T-helper 1 cell (primary cell): ENCODE data around the gene ATP5MG.
"Not testable (repeated sequence)": the region's sequence is repeated elsewhere in the genome, so short reads cannot be mapped to it uniquely, and the experiment has no call there.

Experiments
- DNase-seq, 5 donors: peaks; one replicate each; pipeline ENCODE4 v3.0.0-alpha.2; 2012 to 2020

Gene ATP5MG

DNA sequence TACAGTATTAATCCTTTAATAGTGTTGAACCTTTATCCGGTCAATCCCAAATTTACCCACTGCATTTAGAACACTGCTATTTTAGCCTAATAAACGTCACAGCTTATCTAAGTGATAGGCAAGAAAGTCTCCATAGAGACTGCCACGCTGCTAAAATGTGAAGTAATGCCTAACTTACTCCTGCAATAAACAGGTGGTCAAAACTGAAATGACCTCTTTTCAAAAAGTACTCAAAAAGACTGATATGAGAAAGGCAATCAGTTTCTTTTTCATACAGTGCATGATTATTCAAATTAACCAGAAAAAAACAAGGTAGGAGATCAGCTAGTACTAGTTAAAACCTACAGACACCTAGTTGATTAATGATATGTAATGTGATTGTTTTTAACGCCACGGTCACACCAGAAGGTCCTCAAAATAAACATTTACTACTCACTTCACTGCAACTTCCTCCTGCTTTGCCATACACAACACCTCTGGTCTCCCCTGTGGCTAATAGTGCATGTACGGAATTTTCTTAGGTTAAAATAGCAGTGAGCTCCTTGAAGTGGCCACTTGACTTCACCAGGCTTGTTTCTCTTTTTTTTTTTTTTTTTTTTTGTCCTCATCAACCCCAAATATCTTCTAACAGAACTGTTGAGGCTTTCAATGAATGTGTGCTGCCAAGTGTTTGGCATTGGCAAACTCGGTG, 8.8 kb downstream of the ATP5MG start:
- no peak for DNase-seq

DNA sequence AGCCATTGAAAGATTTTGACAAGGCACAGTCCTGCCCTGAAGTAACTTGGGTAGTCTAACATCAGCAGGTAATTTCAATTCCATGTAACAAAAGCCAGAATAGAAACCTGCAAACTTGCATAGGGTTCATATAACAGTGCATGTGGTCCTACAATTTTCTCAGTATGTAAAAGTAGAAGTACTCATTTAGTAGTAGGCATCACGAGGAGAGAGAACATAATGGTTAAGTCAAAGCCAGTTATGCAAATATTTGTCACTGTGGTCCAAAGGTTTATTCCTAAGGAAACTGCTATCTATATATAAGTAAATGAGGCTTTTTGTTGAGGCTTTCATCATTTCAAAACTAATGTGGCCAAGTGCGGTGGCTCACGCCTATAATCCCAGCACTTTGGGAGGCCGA, 10.1 kb downstream of the ATP5MG start:
- DNase-seq, result no peak

DNA sequence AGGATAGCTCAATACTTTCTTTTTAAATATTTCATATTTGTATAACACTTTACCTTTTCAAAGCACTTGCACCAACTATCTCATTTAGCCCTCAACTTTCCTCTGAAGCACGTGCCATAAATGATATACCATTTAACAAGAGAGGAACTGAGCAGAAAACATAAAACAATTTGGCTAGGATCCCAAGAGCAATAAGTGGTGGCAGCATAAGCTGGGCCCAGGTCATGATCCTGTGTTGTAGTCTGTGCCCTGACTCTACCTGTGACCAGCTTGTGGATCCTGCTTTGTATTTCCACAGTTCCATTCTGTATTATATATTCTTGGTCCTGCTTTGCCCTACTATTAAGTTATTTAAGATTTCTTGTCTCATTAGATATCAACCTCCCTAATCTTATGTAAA, 11.5 kb downstream of the ATP5MG start:
- no peak for DNase-seq

- peak in 1 of 5 donors; percentile 5 for DNase-seq
Measured at GRCh38 chr11:118415062-118415738, 13.8 kb downstream of the ATP5MG start.

DNA sequence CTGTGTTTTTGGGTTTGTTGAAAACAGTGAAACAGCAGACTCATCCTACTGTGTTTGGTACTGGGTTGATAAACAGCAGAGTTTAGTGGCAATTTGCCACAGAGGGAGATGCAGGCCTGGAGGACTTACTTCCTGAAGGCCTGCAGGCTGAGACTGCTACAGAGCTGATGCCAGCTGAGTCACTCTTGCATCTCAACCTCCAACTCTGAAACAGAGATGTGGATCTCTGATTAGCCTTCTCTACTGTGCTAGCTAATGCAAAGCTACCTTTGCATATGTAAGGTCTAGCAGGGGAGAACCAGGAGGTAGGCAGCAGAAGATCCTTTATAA, 14.3 kb downstream of the ATP5MG start:
- peak in 1 of 5 donors; percentile 75 for DNase-seq

DNA sequence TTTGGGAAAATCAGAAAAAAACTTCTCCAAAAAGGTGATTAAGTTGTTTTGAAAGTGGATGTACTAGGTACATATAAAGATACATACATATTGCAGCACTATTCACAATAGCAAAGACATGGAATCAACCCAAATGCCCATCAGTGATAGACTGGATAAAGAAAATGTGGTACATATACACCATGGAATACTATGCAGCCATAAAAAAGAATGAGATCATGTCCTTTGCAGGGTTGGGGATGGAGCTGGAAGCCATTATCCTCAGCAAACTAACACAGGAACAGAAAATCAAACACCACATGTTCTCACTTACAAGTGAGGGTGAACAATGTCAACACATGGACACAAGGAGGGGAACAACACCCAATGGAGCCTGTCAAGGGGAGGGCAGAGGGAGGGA, 15.5 kb downstream of the ATP5MG start:
- not testable (repeated sequence) for DNase-seq

DNA sequence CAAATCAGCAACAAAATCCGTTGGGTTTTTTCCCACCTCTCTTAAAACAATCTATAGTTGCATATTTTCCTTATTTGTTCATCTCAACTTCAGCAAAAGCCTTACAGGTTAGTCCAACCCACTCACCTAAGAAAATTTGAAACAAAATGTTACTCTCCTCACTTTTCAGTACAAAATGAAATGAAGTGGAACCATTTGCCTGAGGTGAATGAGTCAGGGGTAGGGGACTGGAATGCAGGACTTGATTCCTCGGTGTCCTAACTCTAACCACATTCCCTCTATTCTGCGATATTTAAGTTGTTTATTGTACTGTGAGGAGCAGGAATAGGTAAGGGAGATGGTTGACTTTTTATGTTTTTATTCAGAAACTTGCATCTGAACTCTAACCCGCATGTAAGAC, 16.4 kb downstream of the ATP5MG start:
- DNase-seq, result no peak

- DNase-seq, result no peak
Measured at GRCh38 chr11:118418766-118419165, 17.4 kb downstream of the ATP5MG start.

DNA sequence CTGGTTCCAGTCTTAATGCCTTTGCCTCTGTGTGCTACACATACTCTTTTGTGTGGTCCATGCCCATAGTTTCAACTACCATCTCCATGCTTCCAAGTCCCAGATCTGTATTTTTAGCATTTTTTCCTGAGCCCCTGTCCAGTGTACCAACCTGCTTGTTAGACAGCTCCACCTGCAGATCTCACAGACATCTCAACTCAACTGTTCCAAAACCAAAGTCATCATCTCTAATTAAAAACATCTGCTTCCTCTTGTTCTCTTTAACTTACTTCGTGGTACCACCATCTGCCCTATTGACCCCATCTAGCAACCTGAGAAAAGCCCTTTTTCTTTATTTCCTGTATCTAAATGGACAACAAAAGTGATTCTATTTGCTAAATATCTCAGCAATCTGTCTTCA, 26.3 kb downstream of the ATP5MG start:
- DNase-seq, result no peak

- DNase-seq, result no peak
Measured at GRCh38 chr11:118430956-118431355, 29.6 kb downstream of the ATP5MG start.

DNA sequence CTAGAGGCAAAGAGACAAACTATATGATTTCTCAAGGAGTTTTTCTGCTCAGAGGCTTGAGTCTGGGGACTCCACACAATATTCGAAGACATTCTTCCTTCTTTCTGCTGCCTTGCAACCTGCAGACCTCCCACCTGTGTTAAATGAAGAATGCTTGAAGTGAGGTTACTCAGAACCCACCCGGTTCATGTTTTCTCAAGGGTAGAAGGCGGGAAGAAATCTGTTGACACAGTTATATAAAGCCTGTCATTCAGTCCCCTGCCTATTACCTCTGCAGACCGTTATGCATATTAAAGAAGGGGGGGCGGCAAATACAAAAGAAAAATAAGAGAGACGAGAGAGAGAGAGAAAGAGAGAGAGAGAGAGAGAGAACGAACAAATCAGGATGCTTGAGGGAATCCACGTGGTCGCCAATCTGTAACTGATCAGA, 32.7 kb downstream of the ATP5MG start:
- peak in 1 of 5 donors; percentile 60 for DNase-seq

GRCh38 chr11:118434553-118435289, 33.3 kb downstream of the ATP5MG start:
- DNase-seq, result peak in 4 of 5 donors; percentile 11 to 40 (median 30)

GRCh38 chr11:118435290-118435892, 34.0 kb downstream of the ATP5MG start:
- peak; percentile 38 to 74 (median 50) for DNase-seq

DNA sequence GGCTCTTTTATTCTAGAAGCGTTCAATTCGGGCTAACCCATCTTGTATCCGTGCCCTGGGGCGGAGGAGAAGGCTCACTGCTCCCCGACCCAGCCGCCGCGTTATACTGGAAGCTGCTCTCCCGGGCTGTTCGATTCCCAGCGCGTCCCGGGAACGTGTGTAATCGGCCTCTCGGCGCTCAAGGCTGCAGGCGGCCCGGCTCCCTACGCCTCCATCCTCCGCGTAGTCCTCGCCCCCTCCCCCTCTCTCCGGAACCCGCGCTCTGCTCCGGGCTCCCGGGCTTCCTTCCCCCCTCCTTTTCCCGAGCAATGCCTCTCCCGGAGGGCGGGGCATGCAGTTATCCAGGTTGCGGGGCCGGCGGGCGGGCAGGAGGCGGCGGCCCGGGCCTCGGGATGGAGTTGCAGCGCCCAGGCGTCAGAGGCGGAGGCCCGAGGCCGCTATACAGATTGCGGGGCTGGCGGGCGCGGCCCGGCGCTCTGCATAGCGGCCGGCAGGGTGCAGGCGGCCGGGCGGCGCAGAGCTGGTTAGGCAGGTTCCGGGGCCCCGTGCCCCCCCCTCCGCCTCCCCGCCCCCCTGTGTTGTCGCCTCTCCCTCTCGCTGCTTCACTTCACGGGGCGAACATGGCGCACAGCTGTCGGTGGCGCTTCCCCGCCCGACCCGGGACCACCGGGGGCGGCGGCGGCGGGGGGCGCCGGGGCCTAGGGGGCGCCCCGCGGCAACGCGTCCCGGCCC, 34.7 kb downstream of the ATP5MG start, which contains the start of gene KMT2A:
KMT2A (plus strand) TSS at position 600 of the 732 bp plus-strand sequence; CDS start at position 621, 21 bp downstream.
- peak; percentile 83 to 94 (median 90) for DNase-seq

DNA sequence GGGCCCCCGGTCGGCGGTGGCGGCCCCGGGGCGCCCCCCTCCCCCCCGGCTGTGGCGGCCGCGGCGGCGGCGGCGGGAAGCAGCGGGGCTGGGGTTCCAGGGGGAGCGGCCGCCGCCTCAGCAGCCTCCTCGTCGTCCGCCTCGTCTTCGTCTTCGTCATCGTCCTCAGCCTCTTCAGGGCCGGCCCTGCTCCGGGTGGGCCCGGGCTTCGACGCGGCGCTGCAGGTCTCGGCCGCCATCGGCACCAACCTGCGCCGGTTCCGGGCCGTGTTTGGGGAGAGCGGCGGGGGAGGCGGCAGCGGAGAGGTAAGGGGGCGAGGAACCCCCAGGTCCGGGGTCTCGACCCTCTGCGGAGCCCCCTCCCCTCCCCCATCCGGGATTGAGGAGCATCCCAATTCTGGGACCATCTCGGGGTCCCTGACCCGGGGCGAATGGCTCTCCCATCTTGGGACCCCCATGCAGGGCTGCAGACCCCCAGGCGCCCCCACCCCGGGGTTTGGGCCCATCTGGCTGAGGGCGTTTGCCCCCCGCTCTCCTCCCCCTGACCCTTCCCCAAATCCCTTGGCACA, 35.3 kb downstream of the ATP5MG start:
- peak; percentile 43 to 71 (median 55) for DNase-seq

DNA sequence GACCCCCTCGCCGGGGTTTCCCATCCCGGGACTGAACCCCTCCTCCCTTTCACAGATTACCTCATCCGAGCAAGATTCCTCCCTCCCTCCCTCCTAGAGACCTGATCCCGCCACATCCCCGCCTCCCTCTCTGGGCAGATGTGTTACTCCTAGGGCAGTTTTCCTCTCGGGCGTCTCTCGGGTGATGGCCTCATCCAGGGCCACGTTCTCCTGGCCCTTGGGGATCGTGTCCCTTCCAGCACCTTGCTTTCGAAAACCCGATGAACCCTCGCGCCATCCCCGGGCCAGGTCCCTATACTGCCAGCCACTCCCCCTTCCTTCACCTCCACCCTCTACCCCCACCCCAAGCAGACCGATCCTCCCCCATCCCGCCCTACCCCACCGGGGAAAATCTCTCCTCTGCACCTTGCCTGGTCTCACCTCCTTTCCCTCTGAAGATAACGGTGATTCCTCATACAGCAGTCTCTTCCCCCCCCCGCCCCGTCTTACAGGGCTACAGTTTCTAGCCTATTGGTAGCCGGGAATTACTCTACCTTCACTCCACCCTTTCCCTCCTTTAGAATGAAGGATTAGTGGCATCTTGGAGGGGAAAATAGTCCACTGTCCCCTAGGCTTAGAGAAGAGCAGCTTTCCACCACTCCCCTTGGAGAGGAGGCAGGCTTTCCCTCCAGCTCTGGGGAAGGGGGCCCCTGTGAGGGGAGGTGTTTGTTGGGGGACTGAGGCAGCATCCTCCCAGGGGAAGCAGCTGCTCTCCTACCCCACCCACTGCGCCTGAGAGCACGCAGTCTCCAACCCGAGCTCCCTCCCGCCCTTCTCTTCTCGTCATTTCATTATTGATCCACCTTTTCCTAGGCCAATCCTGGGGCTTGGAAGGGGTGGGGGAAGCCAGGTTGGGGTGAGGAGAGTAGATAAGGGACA, 36.1 kb downstream of the ATP5MG start:
- DNase-seq, result peak; percentile 41 to 57 (median 48)

DNA sequence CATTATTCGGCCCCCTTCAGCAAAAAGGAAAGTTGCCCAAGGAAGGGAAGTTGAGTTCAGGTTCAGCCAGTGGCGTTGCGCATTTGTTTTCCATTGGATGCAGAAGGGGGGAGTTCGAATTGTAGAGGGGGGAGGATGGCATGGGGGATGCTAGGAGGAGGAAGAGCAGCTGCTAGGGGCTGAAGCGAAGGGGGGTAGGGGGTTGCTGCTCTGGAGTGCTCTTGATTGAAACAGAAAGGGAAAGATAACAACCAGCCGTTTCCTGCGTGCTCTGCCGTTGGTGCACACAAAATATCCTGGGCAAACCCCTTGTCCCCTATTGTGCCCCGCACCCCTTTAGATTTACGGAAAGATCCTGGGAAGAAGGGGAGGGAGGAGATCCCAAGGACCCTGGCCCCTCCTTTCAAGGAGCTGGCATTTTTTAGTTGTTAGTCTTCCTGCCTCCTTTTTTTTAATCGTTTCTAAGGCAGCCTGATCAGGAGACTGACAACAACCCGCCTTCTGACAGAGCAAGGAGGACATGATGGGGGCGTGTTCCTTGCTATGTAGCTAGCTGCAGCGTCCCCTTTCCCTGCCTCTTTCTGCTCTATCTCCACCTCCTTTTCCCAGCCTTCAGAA, 37.0 kb downstream of the ATP5MG start:
- peak; percentile 30 to 61 (median 51) for DNase-seq

DNA sequence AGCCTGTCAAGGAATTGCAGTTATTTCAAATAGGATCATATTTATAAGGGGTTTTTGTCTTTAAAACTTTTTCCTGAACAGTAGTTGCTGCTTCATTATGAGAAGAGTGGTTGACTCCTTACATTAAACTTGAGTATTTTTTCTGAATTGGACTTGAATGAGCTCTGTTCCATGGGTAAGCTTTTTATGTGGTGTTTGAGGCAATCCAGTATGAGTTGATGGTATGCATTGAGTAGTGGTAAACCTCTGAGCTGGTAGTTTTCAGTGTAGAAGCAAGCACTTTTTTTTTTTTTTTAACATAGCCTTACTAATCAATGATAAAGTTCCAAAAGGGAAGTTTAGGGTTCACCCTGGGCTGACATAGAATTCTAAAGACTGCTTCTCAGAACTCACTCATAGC, 38.2 kb downstream of the ATP5MG start:
- peak in 1 of 5 donors; percentile 41 for DNase-seq

- peak in 1 of 5 donors; percentile 18 for DNase-seq
Measured at GRCh38 chr11:118441770-118442275, 40.4 kb downstream of the ATP5MG start.

DNA sequence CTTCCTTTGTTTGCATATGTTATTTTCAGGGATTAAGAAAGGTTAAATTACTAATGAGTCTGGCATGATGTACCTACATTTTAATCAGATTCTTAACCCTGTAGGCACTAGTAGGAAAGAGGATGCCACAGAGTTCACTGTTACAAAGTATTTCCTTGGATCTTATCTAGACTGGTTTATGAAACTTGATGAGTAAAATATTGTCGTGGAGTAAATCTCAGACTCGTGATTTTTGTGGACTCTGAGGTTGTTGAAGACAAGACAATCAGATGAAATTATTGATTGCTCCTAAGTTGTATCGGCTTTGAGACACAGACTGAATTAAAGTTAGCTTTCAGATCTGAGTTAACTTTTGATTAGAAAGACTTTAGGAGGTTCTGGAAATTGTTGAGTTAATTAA, 40.9 kb downstream of the ATP5MG start:
- DNase-seq, result peak in 1 of 5 donors; percentile 21
